HepG2 (cell line): ENCODE data around the gene ELMO2. TPM values are rescaled to one million over a fixed set of nuclear protein-coding genes. Genes with fewer than 3 reads are reported as not detected.

Experiments
- ATAC-seq: fragments of 200-7000 bp; cut with Tn5 transposase; 3 replicates; pipeline ENCODE4 v1.9.1; 2020; ENCODE audit warnings: mild to moderate bottlenecking, moderate library complexity
- BruUV-seq: library from RNA; stranded (reverse); fragments of 400-500 nt; replicated peaks from 2 replicates; lab custom pipeline; 2021; lab: Mats Ljungman, UMichigan
- CTCF ChIA-PET: fragments of 300-600 bp; formaldehyde crosslinking; extraction: SDS; loops from one replicate; lab custom pipeline; 2021; ENCODE audit warnings: low total read pairs, inconsistent platforms, low intra/inter-chr PET ratio; lab: Yijun Ruan, JAX
- POLR2A ChIA-PET: fragments of 350-600 bp; sonication (Branson Sonifier 250); formaldehyde crosslinking; loops from one replicate; lab custom pipeline; 2020; ENCODE audit warnings: antibody characterized with exemption, inconsistent platforms; lab: Yijun Ruan, JAX
- DNase-seq: peaks from one replicate; pipeline ENCODE4 v3.0.0-alpha.2; 2015; ENCODE audit warnings: low spot score
- FAIRE-seq: peaks from 3 replicates; lab custom pipeline; 2011; peaks lifted over from hg19 to GRCh38; lab: Jason Lieb, UNC
- H2AFZ ChIP-seq: one replicate; pipeline ENCODE4 v1.6.1; 2011; ENCODE audit warnings: low read length, inconsistent platforms
- H3K27ac ChIP-seq: fragments of 300-600 bp; 3 replicates; pipeline ENCODE4 v1.8.0; 2011; ENCODE audit warnings: mixed run types, mild to moderate bottlenecking, mixed read lengths, low read length, inconsistent platforms; ENCODE audit not compliant: insufficient read depth; ENCODE audit errors: extremely low read length
- H3K27me3 ChIP-seq, 2 experiments: fragments of 200-600 bp in 1 of 2; 2 replicates in 1 of 2; 3 replicates in 1 of 2; pipeline versions ENCODE4 v1.6.0 to v1.8.0; 2011; ENCODE audit warnings: low read length in 2 of 2, mild to moderate bottlenecking in 2 of 2, moderate library complexity in 2 of 2, inconsistent platforms in 1 of 2; ENCODE audit not compliant: insufficient read depth in 2 of 2, control insufficient read depth in 1 of 2
- H3K36me3 ChIP-seq, 2 experiments: fragments of 200-600 bp in 1 of 2; replicated peaks in 1 of 2; 2 replicates in 1 of 2; 3 replicates in 1 of 2; pipeline versions ENCODE4 v1.5.1 to v1.8.0; 2011; ENCODE audit warnings: low read length in 2 of 2, inconsistent platforms in 1 of 2; ENCODE audit not compliant: insufficient read depth in 2 of 2, control insufficient read depth in 1 of 2
- H3K4me1 ChIP-seq: 2 replicates; pipeline ENCODE4 v1.5.1; 2012; ENCODE audit warnings: low read length, inconsistent platforms; ENCODE audit not compliant: insufficient read depth
- H3K4me2 ChIP-seq: 2 replicates; pipeline ENCODE4 v1.6.0; 2011; ENCODE audit warnings: low read depth, low read length, inconsistent platforms
- H3K4me3 ChIP-seq, 3 experiments: fragments of 200-600 bp in 1 of 3; sonication (generic), shearing (Covaris generic) in 1 of 3; replicated peaks in 1 of 3; 2 replicates each; pipeline ENCODE4 v1.5.1; 2011 to 2016; ENCODE audit warnings: low read length in 3 of 3, inconsistent platforms in 2 of 3, low read depth in 2 of 3, mild to moderate bottlenecking in 2 of 3, control low read depth in 1 of 3, mixed read lengths in 1 of 3; ENCODE audit not compliant: insufficient read depth in 1 of 3
- H3K79me2 ChIP-seq: one replicate; pipeline ENCODE4 v1.6.1; 2011; ENCODE audit warnings: low read length, inconsistent platforms; ENCODE audit not compliant: insufficient read depth
- H3K9ac ChIP-seq: 2 replicates; pipeline ENCODE4 v1.6.0; 2011; ENCODE audit warnings: mild to moderate bottlenecking, low read depth, low read length, inconsistent platforms; ENCODE audit not compliant: insufficient read depth
- H3K9me3 ChIP-seq: 2 replicates; pipeline ENCODE4 v1.5.1; 2012; ENCODE audit warnings: mild to moderate bottlenecking, low read length
- H4K20me1 ChIP-seq: 2 replicates; pipeline ENCODE4 v1.6.0; 2011; ENCODE audit warnings: inconsistent platforms, mild to moderate bottlenecking, low read length, moderate library complexity; ENCODE audit not compliant: insufficient read depth
- ARID4A ChIP-seq: sonication (generic); formaldehyde crosslinking; IDR thresholded peaks from 2 replicates; pipeline ENCODE4 v1.5.0; 2020; ENCODE audit warnings: mild to moderate bottlenecking, missing genetic modification reagents, borderline replicate concordance
- RAD21 ChIP-seq: fragments of 450-650 bp; formaldehyde crosslinking; IDR thresholded peaks from 2 replicates; pipeline ENCODE4 v1.5.0; 2020; ENCODE audit warnings: mild to moderate bottlenecking
- TFAP4 ChIP-seq: sonication (generic); IDR thresholded peaks from 2 replicates; pipeline ENCODE4 v1.6.1; 2016; ENCODE audit warnings: low read depth, borderline replicate concordance
- THAP9 ChIP-seq: sonication (generic); formaldehyde crosslinking; IDR thresholded peaks from 2 replicates; pipeline ENCODE4; 2020; ENCODE audit warnings: missing genetic modification reagents, mild to moderate bottlenecking, borderline replicate concordance
- ZMAT3 ChIP-seq: sonication (generic); formaldehyde crosslinking; conservative IDR thresholded peaks from 2 replicates; pipeline ENCODE4 v1.7.0; 2021; ENCODE audit warnings: missing genetic modification reagents
- ZNF251 ChIP-seq: sonication (generic); formaldehyde crosslinking; IDR thresholded peaks from 2 replicates; pipeline ENCODE4 v1.9.0; 2021; ENCODE audit warnings: mild to moderate bottlenecking, missing genetic modification reagents
- ZNF441 ChIP-seq: sonication (generic); formaldehyde crosslinking; IDR thresholded peaks from 2 replicates; pipeline ENCODE4 v1.7.0; 2021; ENCODE audit warnings: missing genetic modification reagents, borderline replicate concordance
- ZNF607 ChIP-seq: sonication (generic); formaldehyde crosslinking; IDR thresholded peaks from 2 replicates; pipeline ENCODE4 v1.5.1; 2020; ENCODE audit warnings: missing genetic modification reagents, mild to moderate bottlenecking, borderline replicate concordance
- ZNF644 ChIP-seq: IDR thresholded peaks from 2 replicates; pipeline ENCODE4 v1.6.1; 2016; ENCODE audit warnings: low read depth
- ZNF660 ChIP-seq: sonication (generic); formaldehyde crosslinking; IDR thresholded peaks from 2 replicates; pipeline ENCODE4 v1.5.1; 2020; ENCODE audit warnings: mild to moderate bottlenecking, low read depth, missing genetic modification reagents, borderline replicate concordance
- WGBS: methylation state at CpG from one replicate; pipeline ENCODE4 v1.1.6; 2017; ENCODE audit warnings: low lambda C conversion rate; 5-methylcytosine and 5-hydroxymethylcytosine counted together
- in situ Hi-C: cut with HindIII; loops from 2 replicates; pipeline ENCODE4 v1.10.0; 2017; ENCODE audit warnings: low pct_unique_long_range_greater_than_20kb; ENCODE audit not compliant: extremely low pct_ligation_motif_present
- intact Hi-C: fragments of 100-400 bp; cut with micrococcal nuclease; formaldehyde crosslinking; loops from one replicate; pipeline ENCODE4 v1.10.0; 2022; ENCODE audit not compliant: unreplicated experiment
- polyA plus RNA-seq, 8 experiments: library from polyadenylated mRNA; depleted of rRNA in 3 of 8; stranded (reverse) in 7 of 8; unstranded in 1 of 8; fragments of >200 nt; fragmentation: Illumina TruSeq in 4 of 8; extraction: Trizol in 4 of 8; gene quantifications; 2 replicates each; pipeline versions ENCODE4 v1.2.1 to v1.2.3, GENCODE V29; 2011 to 2016; ENCODE audit warnings: low read depth in 4 of 8, missing spikeins in 1 of 8, mixed read lengths in 1 of 8; ENCODE audit not compliant: insufficient read depth in 1 of 8
- total RNA-seq, 5 experiments: library from RNA; depleted of rRNA; stranded (reverse); fragments of >200 nt; fragmentation: Illumina TruSeq; extraction: Trizol; gene quantifications; 2 replicates each; pipeline ENCODE4 v1.2.3, GENCODE V29; 2016; ENCODE audit warnings: low read depth in 1 of 5

The ELMO2 gene
- total and polyA plus RNA-seq, 2 of the 13 experiments (the other 11 are each of a cell fraction or from before 2014, with no cell fraction given) = 30.6 to 35.7 TPM

GRCh38 chr20:46439837-46440236, 33.4 kb upstream of the ELMO2 start (continued):
- TF ChIP-seq ZNF660 (CRISPR knock-in tag) = no peak

GRCh38 chr20:46438156-46438750, 31.8 kb upstream of the ELMO2 start:
- 34% methylated on average over 4 of the region's 4 CpGs for WGBS
- intact Hi-C loops = loop anchor here (1.0 kb wide), 2 partner anchors 26 to 131 kb away; no protein-coding TSS in a partner anchor
- CTCF ChIA-PET = interaction anchor here (1.1 to 1.8 kb wide), 3 partner anchors 130 to 306 kb away, joined by 3 to 10 read pairs (median 6); no protein-coding TSS in a partner anchor
- no peak for TF ChIP-seq ZNF607 (CRISPR knock-in tag)
- 0 out of 2 replicates have a peak, but pooled peaks have one; percentile 37 for TF ChIP-seq TFAP4
- TF ChIP-seq ARID4A (CRISPR knock-in tag) = no peak
- no peak for TF ChIP-seq ZNF251
- 0 out of 2 replicates have a peak, but pooled peaks have one; percentile 28 for TF ChIP-seq THAP9
- TF ChIP-seq RAD21 (CRISPR knock-in tag) = peak; percentile 56
- TF ChIP-seq ZNF644 (CRISPR knock-in tag) = no peak
- no peak for TF ChIP-seq ZNF441 (CRISPR knock-in tag)
- no peak for TF ChIP-seq ZMAT3

More at GRCh38 chr20:46438156-46438750, 31.8 kb upstream of the ELMO2 start:
- no peaks in the 10 kb centered on the region for H3K79me2 ChIP-seq
- no peak overlapping the region for H3K27ac ChIP-seq
- no peaks in the 10 kb centered on the region for H3K4me1 ChIP-seq
- H3K9me3 ChIP-seq = no peaks in the 10 kb centered on the region
- no peaks in the 10 kb centered on the region for H3K36me3 ChIP-seq
- in situ Hi-C loops = no loop called here
- H3K4me3 ChIP-seq = no peak overlapping the region
- FAIRE-seq = peak; percentile 61
- H2AFZ ChIP-seq = no peak overlapping the region
- H3K27me3 ChIP-seq = peaks cover 2 to 6% of the 10 kb centered on the region in 2 experiments; a peak in 4 of 5 replicates
- H3K9ac ChIP-seq = no peak overlapping the region
- POLR2A ChIA-PET = no interaction called here
- H4K20me1 ChIP-seq = no peaks in the 10 kb centered on the region
- peak; percentile 50 for DNase-seq
- no TSS peak for BruUV-seq
- no peak overlapping the region for H3K4me2 ChIP-seq
- peak; percentile 95 for ATAC-seq
